Activated naive CD8-positive, alpha-beta T cell treated with anti-CD3 and anti-CD28 coated beads, Interleukin-2, amount 50 U/mL, for 16 hours (primary cell): ENCODE data around the gene RBM23.

Experiments used
- DNase-seq: peaks from one replicate; pipeline ENCODE4 v3.0.0-alpha.2; 2020; ENCODE audit warnings: low read depth, low spot score

Gene RBM23

GRCh38 chr14:22844221-22845102 is 74.5 kb downstream of the RBM23 start:
- DNase-seq: no peak
